Ovary (tissue), 9 donors: Measurements from ENCODE around the gene HS1BP3. TPM values are rescaled to one million over a fixed set of nuclear protein-coding genes. Genes with fewer than 3 reads are reported as not detected.

Experiments
- DNase-seq, 5 donors: peaks; one replicate each; pipeline ENCODE4 v3.0.0-alpha.2; 2019 to 2020
- H3K27ac ChIP-seq, 2 donors: fragments of 200-600 bp; one replicate each; pipeline versions ENCODE4 v1.5.1 to v1.8.0; 2019 to 2022
- H3K27me3 ChIP-seq: fragments of 200-600 bp; one replicate; pipeline ENCODE4 v1.8.0; 2022
- H3K36me3 ChIP-seq: fragments of 200-600 bp; sonication (generic); one replicate; pipeline ENCODE4 v1.5.1; 2019
- H3K4me1 ChIP-seq: one replicate; pipeline ENCODE4 v1.8.1; 2013; ENCODE audit warnings: mild to moderate bottlenecking, moderate library complexity; ENCODE audit not compliant: insufficient read depth
- H3K4me3 ChIP-seq: fragments of 200-600 bp; sonication (generic); one replicate; pipeline ENCODE4 v1.5.1; 2017
- H3K9me3 ChIP-seq, 2 donors: fragments of 200-600 bp in 1 of 2; sonication (generic) in 1 of 2; one replicate each; pipeline versions ENCODE4 v1.5.1 to v1.8.1; 2013 to 2019; ENCODE audit warnings: mild to moderate bottlenecking in 1 of 2, moderate library complexity in 1 of 2
- EP300 ChIP-seq: sonication (generic); formaldehyde crosslinking; IDR thresholded peaks from one replicate; pipeline ENCODE4 v1.6.1; 2017; ENCODE audit warnings: antibody characterized with exemption
- POLR2A ChIP-seq: fragments of 450-650 bp; IDR thresholded peaks from one replicate; pipeline ENCODE4 v1.6.1; 2017; ENCODE audit warnings: antibody characterized with exemption, mild to moderate bottlenecking, moderate library complexity
- WGBS, 3 donors: extraction: QIAGEN DNeasy Blood & Tissue Kit in 1 of 3; methylation state at CpG; one replicate each; pipeline versions ENCODE4 v1.1.5 to v1.1.7; 2013 to 2017; 5-methylcytosine and 5-hydroxymethylcytosine counted together
- intact Hi-C, 4 donors: fragments of 100-400 bp; cut with DNase I; formaldehyde crosslinking; loops; one replicate each; pipeline versions ENCODE4 v1.11.0 to v1.15.1; 2022 to 2023
- polyA plus RNA-seq, 2 donors: library from polyadenylated mRNA; stranded (reverse); fragments of 200-250 nt in 1 of 2; fragments of 350-450 nt in 1 of 2; fragmentation: Illumina TruSeq in 1 of 2; extraction: RNeasy Lipid Tissue Mini Kit (QIAGEN cat#74804) in 1 of 2; gene quantifications; one replicate each; pipeline ENCODE4 v1.2.3, GENCODE V29; 2013 to 2014
- total RNA-seq, 7 donors: library from RNA; depleted of rRNA in 2 of 7; stranded (reverse); fragments of >200 nt in 2 of 7; fragmentation: NEBNext Ultra II Directional in 3 of 7; extraction: Animal tissue kit (Norgen Biotek cat#: 25700) in 3 of 7; gene quantifications; one replicate each; pipeline versions ENCODE4 v1.1.0 to v1.2.4, GENCODE V29; 2016 to 2023
- TF ChIP-seq, protein P1 (sequence below), 3 donors: fragments of 450-650 bp in 2 of 3; fragments of 200-600 bp in 1 of 3; IDR thresholded peaks; one replicate each; pipeline versions ENCODE4 v1.5.1 to v1.8.0; 2016 to 2022; ENCODE audit warnings: antibody characterized with exemption in 3 of 3, mild to moderate bottlenecking in 1 of 3
- donor health status: DM: no; HTN: no; CAD: no; lungs with moderate emphysema.
- donor health status: DM: no; HTN: no; CAD: no.
- donor health status: Bipolar disorder and iron deficiency.
- donor health status: DM: yes; HTN: yes; CAD: no.
- donor health status: DM: no; HTN: no; CAD: no.
- donor health status: DM: yes; HTN: yes; CAD: no.

HS1BP3 gene
- total and polyA plus RNA-seq, 9 donors, result 12.0 to 24.4 (median 22.2) TPM

DNA sequence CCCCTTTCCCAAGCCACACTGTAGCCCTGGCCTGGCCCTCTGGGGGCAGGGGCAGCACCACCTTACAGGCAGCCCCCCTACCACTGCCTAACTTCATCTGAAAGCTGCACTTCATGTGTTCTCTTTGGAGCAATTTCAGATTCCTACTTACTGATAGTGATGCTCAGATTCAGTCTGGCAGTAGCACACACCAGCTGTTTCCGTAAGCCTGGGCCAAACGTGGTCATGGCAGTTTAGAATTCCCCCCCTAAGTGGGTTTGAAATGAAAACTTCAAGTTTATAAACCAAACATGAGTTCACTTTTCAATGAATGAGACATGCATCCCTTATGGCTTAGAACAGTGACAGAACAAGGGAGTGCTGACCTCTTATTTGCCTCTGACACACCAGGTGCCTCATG, 45.5 kb upstream of the HS1BP3 start:
- DNase-seq, result no peak
- Histone ChIP-seq H3K36me3 (no peaks in the 10 kb centered on the region), H3K4me3 (no peak overlapping the region), H3K27me3 (no peaks in the 10 kb centered on the region), H3K9me3 (no peaks in the 10 kb centered on the region), H3K27ac (no peak overlapping the region), H3K4me1 (no peaks in the 10 kb centered on the region)
- 62 to 67% (median 63%) methylated on average over 2 of the region's 2 CpGs for WGBS, 3 donors
- intact Hi-C loops, result no loop called here
- TF ChIP-seq POLR2A (no peak), EP300 (no peak)
- TF ChIP-seq, protein P1, sequence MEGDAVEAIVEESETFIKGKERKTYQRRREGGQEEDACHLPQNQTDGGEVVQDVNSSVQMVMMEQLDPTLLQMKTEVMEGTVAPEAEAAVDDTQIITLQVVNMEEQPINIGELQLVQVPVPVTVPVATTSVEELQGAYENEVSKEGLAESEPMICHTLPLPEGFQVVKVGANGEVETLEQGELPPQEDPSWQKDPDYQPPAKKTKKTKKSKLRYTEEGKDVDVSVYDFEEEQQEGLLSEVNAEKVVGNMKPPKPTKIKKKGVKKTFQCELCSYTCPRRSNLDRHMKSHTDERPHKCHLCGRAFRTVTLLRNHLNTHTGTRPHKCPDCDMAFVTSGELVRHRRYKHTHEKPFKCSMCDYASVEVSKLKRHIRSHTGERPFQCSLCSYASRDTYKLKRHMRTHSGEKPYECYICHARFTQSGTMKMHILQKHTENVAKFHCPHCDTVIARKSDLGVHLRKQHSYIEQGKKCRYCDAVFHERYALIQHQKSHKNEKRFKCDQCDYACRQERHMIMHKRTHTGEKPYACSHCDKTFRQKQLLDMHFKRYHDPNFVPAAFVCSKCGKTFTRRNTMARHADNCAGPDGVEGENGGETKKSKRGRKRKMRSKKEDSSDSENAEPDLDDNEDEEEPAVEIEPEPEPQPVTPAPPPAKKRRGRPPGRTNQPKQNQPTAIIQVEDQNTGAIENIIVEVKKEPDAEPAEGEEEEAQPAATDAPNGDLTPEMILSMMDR (IDR thresholded peaks at IDR 0.05), result no peak

DNA sequence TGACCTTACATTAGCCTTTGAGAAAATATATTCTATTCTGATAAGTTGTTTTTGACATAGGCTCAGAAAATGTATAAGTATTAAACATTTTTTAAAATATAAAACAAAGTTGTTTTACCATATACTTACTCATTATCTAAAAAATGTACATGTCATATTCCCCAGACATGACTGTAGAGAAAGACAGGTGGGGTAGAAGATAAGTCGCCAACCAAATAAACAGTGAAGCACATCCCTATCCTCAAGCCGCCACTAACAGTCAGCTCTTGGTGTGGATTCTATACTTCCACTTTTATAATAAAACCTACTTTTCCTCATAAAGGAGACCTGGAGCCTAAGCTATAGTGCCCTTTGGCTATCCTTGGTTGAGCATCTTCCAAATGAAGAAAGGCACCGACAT, 42.4 kb upstream of the HS1BP3 start:
- intact Hi-C loops, result no loop called here
- Histone ChIP-seq H3K4me3 (no peak overlapping the region), H3K9me3 (no peaks in the 10 kb centered on the region), H3K4me1 (no peaks in the 10 kb centered on the region), H3K27me3 (no peaks in the 10 kb centered on the region), H3K36me3 (no peaks in the 10 kb centered on the region), H3K27ac (no peak overlapping the region)
- 95 to 99% (median 96%) methylated on average over 3 of the region's 3 CpGs for WGBS, 3 donors
- TF ChIP-seq POLR2A, result no peak
- TF ChIP-seq EP300, result no peak
- TF ChIP-seq, protein P1 (IDR thresholded peaks at IDR 0.05), result no peak
- no peak for DNase-seq

DNA sequence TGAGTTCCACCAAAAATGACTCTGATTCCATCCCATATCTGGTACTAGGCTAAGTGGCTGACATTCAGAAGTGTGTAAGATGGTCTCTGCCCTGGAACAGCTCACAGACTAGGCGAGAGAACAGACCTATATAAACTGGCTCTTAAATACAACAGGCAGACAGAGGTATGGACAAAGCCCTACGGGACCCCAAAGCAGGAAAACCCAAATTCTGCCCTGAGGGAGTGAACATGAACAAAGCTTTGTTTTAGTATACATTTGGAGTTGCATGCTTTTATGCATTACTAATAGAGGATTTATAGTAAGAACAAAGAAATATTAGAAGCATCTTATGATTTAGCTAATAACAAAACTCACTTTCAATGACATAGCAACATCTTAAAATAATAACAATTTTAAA, 41.2 kb upstream of the HS1BP3 start:
- Histone ChIP-seq H3K4me1 (no peaks in the 10 kb centered on the region), H3K27me3 (no peaks in the 10 kb centered on the region), H3K9me3 (no peaks in the 10 kb centered on the region), H3K36me3 (no peaks in the 10 kb centered on the region), H3K4me3 (no peak overlapping the region), H3K27ac (no peak overlapping the region)
- no peak for DNase-seq
- intact Hi-C loops, result no loop called here
- 87 to 99% (median 95%) methylated on average over 2 of the region's 2 CpGs for WGBS, 3 donors
- TF ChIP-seq, protein P1 (IDR thresholded peaks at IDR 0.05), result no peak
- TF ChIP-seq POLR2A, result no peak
- TF ChIP-seq EP300, result no peak

DNA sequence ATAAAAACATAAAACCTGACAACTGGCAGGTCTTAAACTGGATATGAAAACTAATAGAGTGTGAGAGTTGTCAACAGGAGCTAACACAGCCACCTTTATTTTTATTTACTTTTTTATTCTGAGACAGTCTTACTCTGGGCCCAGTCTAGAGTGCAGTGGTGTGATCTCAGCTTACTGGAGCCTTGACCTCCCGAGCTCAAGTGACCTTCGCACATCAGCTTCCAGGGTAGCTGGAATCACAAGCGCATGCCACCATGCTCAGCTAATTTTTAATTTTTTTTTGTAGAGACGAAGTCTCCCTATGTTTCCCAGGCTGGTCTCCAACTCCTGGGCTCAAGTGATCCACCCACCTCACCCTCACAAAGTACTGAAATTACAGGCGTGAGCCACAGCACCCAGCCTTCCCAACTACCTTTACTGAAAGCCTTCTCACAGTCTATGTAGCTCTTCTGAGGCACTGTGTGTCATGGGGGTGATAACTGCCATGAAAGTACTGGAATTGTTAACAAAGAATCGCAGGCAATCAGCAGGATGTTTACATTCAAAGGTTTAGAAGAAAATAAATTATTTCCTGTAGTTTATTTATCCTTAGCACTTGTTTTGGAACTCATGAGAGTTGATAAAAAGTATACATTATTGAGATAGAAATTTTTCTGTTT, 40.3 kb upstream of the HS1BP3 start:
- 63 to 78% (median 64%) methylated on average over 6 of the region's 6 CpGs for WGBS, 3 donors
- H3K4me3 ChIP-seq, result no peak overlapping the region
- DNase-seq, result no peak

More for the DNA sequence above, 40.3 kb upstream of the HS1BP3 start:
- Histone ChIP-seq H3K27ac (no peak overlapping the region), H3K27me3 (no peaks in the 10 kb centered on the region), H3K36me3 (no peaks in the 10 kb centered on the region), H3K4me1 (no peaks in the 10 kb centered on the region), H3K9me3 (no peaks in the 10 kb centered on the region)
- intact Hi-C loops, result no loop called here
- TF ChIP-seq POLR2A (no peak), EP300 (no peak)
- TF ChIP-seq, protein P1 (IDR thresholded peaks at IDR 0.05), result no peak
